A673 (cell line): ENCODE results near the gene ADAMTS19. TPM values are rescaled to one million over a fixed set of nuclear protein-coding genes. Genes with fewer than 3 reads are reported as not detected.

Experiments used
- BruUV-seq: library from RNA; stranded (reverse); fragments of 400-500 nt; replicated peaks from 2 replicates; lab custom pipeline; 2021; lab: Mats Ljungman, UMichigan
- CTCF ChIA-PET: fragments of 300-600 bp; sonication (Branson Sonifier 250); formaldehyde crosslinking; loops from one replicate; lab custom pipeline; 2022; ENCODE audit warnings: antibody characterized with exemption; lab: Charles Lee
- POLR2A ChIA-PET: fragments of 300-600 bp; sonication (Branson Sonifier 250); formaldehyde crosslinking; loops from one replicate; lab custom pipeline; 2022; ENCODE audit warnings: antibody characterized with exemption; ENCODE audit not compliant: low non-redundant PET; lab: Charles Lee
- DNase-seq: peaks from one replicate; pipeline ENCODE4 v3.0.0-alpha.2; 2015; ENCODE audit warnings: low spot score
- H3K27ac ChIP-seq: fragments of 200-600 bp; sonication (generic); 2 replicates; pipeline ENCODE4 v1.5.1; 2016; ENCODE audit warnings: mixed run types, low read depth, mild to moderate bottlenecking, mixed read lengths, antibody characterized with exemption, low read length; ENCODE audit not compliant: poor library complexity, severe bottlenecking
- H3K27me3 ChIP-seq: fragments of 200-600 bp; sonication (generic); replicated peaks from 2 replicates; pipeline ENCODE4 v1.6.1; 2017; ENCODE audit warnings: mixed run types, low read depth, mild to moderate bottlenecking, mixed read lengths, antibody characterized with exemption, low read length; ENCODE audit not compliant: insufficient read depth, poor library complexity
- H3K36me3 ChIP-seq: fragments of 200-600 bp; sonication (generic); 2 replicates; pipeline ENCODE4 v1.6.1; 2016; ENCODE audit warnings: mixed run types, mild to moderate bottlenecking, mixed read lengths, antibody characterized with exemption, low read length; ENCODE audit not compliant: insufficient read depth, poor library complexity, severe bottlenecking
- H3K4me1 ChIP-seq: fragments of 200-600 bp; sonication (generic); 2 replicates; pipeline ENCODE4 v1.6.1; 2017; ENCODE audit warnings: mixed run types, mild to moderate bottlenecking, mixed read lengths, antibody characterized with exemption, low read length; ENCODE audit not compliant: insufficient read depth, poor library complexity, severe bottlenecking
- H3K4me3 ChIP-seq: fragments of 200-600 bp; sonication (generic); 2 replicates; pipeline ENCODE4 v1.5.1; 2016; ENCODE audit warnings: low read depth, mixed run types, mild to moderate bottlenecking, mixed read lengths, low read length; ENCODE audit not compliant: poor library complexity, severe bottlenecking
- H3K9me3 ChIP-seq: fragments of 200-600 bp; sonication (generic); 2 replicates; pipeline ENCODE4 v1.6.1; 2016; ENCODE audit warnings: mixed run types, low read depth, mild to moderate bottlenecking, mixed read lengths, antibody characterized with exemption, low read length; ENCODE audit not compliant: poor library complexity, severe bottlenecking
- EZH2 ChIP-seq: fragments of 200-600 bp; sonication (generic); IDR thresholded peaks from 2 replicates; pipeline ENCODE4 v1.6.1; 2017; ENCODE audit warnings: borderline replicate concordance, low read depth, mild to moderate bottlenecking, mixed read lengths, antibody characterized with exemption, low read length; ENCODE audit not compliant: poor library complexity, severe bottlenecking
- intact Hi-C: fragments of 100-400 bp; cut with micrococcal nuclease; formaldehyde crosslinking; loops from one replicate; pipeline ENCODE4 v1.10.0; 2022; ENCODE audit not compliant: unreplicated experiment
- total RNA-seq: library from RNA; stranded (reverse); gene quantifications from 2 replicates; pipeline ENCODE4 v1.2.3, GENCODE V29; 2021
- TF ChIP-seq, protein P1 (sequence below): fragments of 300-800, 200-600 bp; sonication (generic); conservative IDR thresholded peaks from 2 replicates; pipeline ENCODE4 v1.5.1; 2017; ENCODE audit warnings: low read depth, mild to moderate bottlenecking, antibody characterized with exemption, low read length, moderate library complexity, mixed read lengths

The ADAMTS19 gene
- total RNA-seq, 1 experiment from 2014 or later, result not detected

DNA sequence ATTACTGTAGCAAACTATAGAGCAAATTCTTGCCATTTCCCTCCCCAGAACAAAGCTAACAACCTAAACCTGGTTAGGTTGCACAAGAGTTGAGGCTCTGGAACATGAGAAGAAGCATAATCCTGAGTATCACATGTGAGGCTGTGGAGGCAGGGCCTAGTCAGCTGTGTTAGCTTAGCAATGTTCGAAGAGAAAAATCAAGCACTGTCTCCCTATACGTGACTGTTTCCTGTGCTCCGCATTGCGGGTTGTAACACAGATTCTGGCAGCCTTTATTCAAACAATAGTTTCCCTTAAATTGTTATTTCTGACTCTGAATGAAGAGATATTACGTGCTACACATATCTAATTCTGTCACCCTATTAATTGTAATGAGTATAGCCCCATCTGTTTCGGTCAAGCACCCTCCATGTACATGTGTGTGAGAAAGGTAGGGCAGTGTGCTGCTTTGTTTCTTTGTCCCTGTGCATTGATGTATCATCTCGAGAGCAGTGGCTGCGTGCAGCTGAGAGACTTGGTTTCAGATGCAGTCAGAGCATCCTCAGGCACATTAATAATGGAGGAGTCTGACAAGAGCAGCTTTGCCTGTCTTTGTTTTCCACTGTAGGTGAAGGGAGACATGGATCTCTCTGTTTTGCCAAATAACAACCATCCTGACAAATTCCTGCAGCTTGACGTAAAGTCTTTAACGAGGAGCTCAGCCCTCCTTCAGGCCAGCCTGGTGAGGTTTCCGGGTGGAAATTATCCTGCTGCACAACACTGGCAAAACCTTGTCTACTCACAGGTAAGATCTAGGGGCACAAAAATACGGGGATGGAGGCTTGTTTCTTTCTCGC, 287.7 kb downstream of the ADAMTS19 start, which contains the start of gene MINAR2:
MINAR2 (plus strand) TSS at position 523 of the 836 bp plus-strand sequence; CDS start at position 620, 97 bp downstream.
- no TSS peak for BruUV-seq
- ChIA-PET POLR2A (no interaction called here), CTCF (no interaction called here)
- H3K27ac ChIP-seq, result no peak within 1 kb of the TSS
- no peaks in the 10 kb centered on the region for H3K36me3 ChIP-seq
- H3K9me3 ChIP-seq, result no peaks in the 10 kb centered on the region
- DNase-seq, result no peak
- TF ChIP-seq, protein P1, sequence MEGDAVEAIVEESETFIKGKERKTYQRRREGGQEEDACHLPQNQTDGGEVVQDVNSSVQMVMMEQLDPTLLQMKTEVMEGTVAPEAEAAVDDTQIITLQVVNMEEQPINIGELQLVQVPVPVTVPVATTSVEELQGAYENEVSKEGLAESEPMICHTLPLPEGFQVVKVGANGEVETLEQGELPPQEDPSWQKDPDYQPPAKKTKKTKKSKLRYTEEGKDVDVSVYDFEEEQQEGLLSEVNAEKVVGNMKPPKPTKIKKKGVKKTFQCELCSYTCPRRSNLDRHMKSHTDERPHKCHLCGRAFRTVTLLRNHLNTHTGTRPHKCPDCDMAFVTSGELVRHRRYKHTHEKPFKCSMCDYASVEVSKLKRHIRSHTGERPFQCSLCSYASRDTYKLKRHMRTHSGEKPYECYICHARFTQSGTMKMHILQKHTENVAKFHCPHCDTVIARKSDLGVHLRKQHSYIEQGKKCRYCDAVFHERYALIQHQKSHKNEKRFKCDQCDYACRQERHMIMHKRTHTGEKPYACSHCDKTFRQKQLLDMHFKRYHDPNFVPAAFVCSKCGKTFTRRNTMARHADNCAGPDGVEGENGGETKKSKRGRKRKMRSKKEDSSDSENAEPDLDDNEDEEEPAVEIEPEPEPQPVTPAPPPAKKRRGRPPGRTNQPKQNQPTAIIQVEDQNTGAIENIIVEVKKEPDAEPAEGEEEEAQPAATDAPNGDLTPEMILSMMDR, result no peak
- no peak for TF ChIP-seq EZH2
- peaks cover 16% of the 10 kb centered on the region for H3K27me3 ChIP-seq
- intact Hi-C loops, result no loop called here
- no peaks in the 10 kb centered on the region for H3K4me1 ChIP-seq
- H3K4me3 ChIP-seq, result no peak within 1 kb of the TSS

DNA sequence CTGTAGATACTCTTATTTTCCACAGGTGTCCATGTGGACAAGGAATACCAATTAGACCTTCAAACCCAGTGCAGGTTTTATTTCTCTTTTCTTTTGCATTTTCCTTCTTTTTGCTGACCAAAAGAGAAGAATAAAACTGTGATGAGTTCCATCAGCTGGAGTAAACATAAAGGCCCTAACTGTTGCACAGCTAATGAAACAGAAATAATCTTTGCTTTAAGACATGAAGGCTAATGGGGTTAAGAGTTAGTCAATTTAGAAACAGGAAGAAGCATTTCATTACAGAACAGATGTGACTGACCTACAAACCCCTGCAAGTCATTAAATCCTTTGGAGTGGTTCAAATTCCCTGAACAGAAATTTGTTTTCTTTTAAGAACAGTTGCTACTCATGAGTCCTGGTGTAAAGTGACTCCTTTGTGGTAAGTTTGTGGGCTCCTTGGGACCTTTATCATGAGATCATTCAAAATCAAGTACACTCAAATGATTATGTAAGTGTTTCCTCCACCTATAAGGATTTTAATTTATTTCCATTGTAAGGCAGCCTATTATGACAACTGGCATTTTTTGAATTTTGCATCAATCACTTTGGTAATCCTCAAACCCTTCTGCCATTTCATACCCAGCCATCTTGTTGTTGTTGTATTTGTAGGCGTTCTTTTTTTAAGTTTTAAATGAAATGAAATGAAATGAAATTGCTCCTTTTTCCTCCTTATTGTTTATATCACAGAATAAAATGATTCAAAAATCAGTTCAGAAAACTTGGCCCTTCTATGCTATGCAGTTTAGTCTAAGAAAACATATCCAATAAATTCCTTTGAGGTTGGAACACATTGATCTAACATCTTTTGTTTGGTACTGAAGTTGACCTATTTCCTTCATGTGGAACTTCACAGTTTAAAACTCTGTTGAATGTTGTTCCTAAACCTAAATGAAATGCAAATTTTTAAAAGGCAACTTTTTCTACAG, 289.1 kb downstream of the ADAMTS19 start:
- BruUV-seq, result no TSS peak
- CTCF ChIA-PET, result no interaction called here

More for the DNA sequence above, 289.1 kb downstream of the ADAMTS19 start:
- peaks cover 16% of the 10 kb centered on the region for H3K27me3 ChIP-seq
- POLR2A ChIA-PET, result no interaction called here
- DNase-seq, result no peak
- no peaks in the 10 kb centered on the region for H3K9me3 ChIP-seq
- intact Hi-C loops, result no loop called here
- H3K4me1 ChIP-seq, result no peaks in the 10 kb centered on the region
- no peaks in the 10 kb centered on the region for H3K36me3 ChIP-seq
- no peak overlapping the region for H3K4me3 ChIP-seq
- no peak for TF ChIP-seq EZH2
- TF ChIP-seq, protein P1, result no peak
- no peak overlapping the region for H3K27ac ChIP-seq
